Smooth muscle cell (in vitro differentiated cells): Measurements from ENCODE around the gene LILRB3. TPM values are rescaled to one million over a fixed set of nuclear protein-coding genes. Genes with fewer than 3 reads are reported as not detected.
"Not testable (repeated sequence)": the region's sequence is repeated elsewhere in the genome, so short reads cannot be mapped to it uniquely, and the experiment has no call there.

ENCODE experiments used
- DNase-seq: peaks from one replicate; lab custom pipeline; 2025; ENCODE audit not compliant: unreplicated experiment; lab: John Stamatoyannopoulos, UW
- H2AFZ ChIP-seq: fragments of 200-600 bp; sonication (generic); 2 replicates; pipeline ENCODE4 v1.6.0; 2016; ENCODE audit warnings: antibody characterized with exemption, low read depth, mild to moderate bottlenecking
- H3F3A ChIP-seq: fragments of 200-600 bp; sonication (generic); 2 replicates; pipeline ENCODE4 v1.6.0; 2017; ENCODE audit warnings: antibody characterized with exemption, low read depth
- H3K27ac ChIP-seq: fragments of 200-600 bp; sonication (generic); 2 replicates; pipeline ENCODE4 v1.5.1; 2016; ENCODE audit warnings: low read depth, mild to moderate bottlenecking
- H3K27me3 ChIP-seq: fragments of 200-600 bp; sonication (generic); 2 replicates; pipeline ENCODE4 v1.6.1; 2016; ENCODE audit warnings: low read depth, mild to moderate bottlenecking
- H3K36me3 ChIP-seq: fragments of 200-600 bp; sonication (generic); 2 replicates; pipeline ENCODE4 v1.5.1; 2016; ENCODE audit warnings: low read depth
- H3K4me1 ChIP-seq: fragments of 200-600 bp; sonication (generic); 2 replicates; pipeline ENCODE4 v1.5.1; 2016; ENCODE audit warnings: low read depth
- H3K4me2 ChIP-seq: fragments of 200-600 bp; sonication (generic); 2 replicates; pipeline ENCODE4 v1.6.0; 2016; ENCODE audit warnings: mild to moderate bottlenecking
- H3K4me3 ChIP-seq: fragments of 200-600 bp; sonication (generic); 2 replicates; pipeline ENCODE4 v1.5.1; 2016; ENCODE audit warnings: mild to moderate bottlenecking
- H3K79me2 ChIP-seq: fragments of 200-600 bp; sonication (generic); 2 replicates; pipeline ENCODE4 v1.6.0; 2016; ENCODE audit warnings: low read depth, mild to moderate bottlenecking
- H3K9ac ChIP-seq: fragments of 200-600 bp; sonication (generic); 2 replicates; pipeline ENCODE4 v1.6.0; 2016; ENCODE audit warnings: low read depth
- H3K9me3 ChIP-seq: fragments of 200-600 bp; sonication (generic); replicated peaks from 2 replicates; pipeline ENCODE4 v1.5.1; 2016; ENCODE audit warnings: low read depth
- H4K20me1 ChIP-seq: fragments of 200-600 bp; sonication (generic); 2 replicates; pipeline ENCODE4 v1.6.0; 2016; ENCODE audit warnings: low read depth
- CTCF ChIP-seq: fragments of 200-600 bp; sonication (generic); IDR thresholded peaks from 2 replicates; pipeline ENCODE4 v1.5.1; 2017; ENCODE audit warnings: borderline replicate concordance, mild to moderate bottlenecking, antibody characterized with exemption; ENCODE audit not compliant: insufficient read depth, poor library complexity, severe bottlenecking
- WGBS: methylation state at CpG from one replicate; pipeline ENCODE4 v1.1.7; 2016; ENCODE audit warnings: low lambda C conversion rate; 5-methylcytosine and 5-hydroxymethylcytosine counted together
- polyA plus RNA-seq: library from polyadenylated mRNA; unstranded; fragments of >200 nt; fragmentation: Nextera tagmentation; extraction: Ambion mirVana; gene quantifications from 2 replicates; pipeline ENCODE4 v1.2.1, GENCODE V29; 2016
- total RNA-seq: library from RNA; depleted of rRNA; stranded (reverse); fragments of >200 nt; gene quantifications from 2 replicates; pipeline ENCODE4 v1.2.3, GENCODE V29; 2014

LILRB3 gene
- total and polyA plus RNA-seq, 2 experiments from 2014 or later: 0.06 TPM; not detected in 1

DNA sequence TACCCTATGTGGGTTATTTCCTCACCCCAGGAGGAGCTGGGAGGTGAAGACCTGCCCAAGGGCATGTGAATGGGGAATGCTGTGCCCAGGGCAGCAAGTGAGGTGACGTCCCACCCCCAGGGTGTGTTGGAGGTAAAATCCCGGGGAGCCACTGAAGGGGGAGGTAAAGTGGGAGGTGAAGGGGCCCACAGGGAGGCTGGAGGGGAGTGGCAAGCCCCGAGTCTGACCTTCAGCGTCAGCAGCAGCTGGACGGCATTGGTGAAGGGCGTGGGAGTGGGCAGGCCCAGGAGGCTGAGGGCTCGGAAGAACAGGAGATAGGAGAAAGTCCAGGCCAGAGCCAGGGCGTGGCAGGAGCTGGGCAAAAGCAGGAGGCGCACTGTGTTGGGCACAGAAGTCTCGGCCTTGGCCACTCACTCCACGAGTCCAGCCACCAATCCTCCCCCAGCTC, 35.8 kb downstream of the LILRB3 start:
- Histone ChIP-seq H4K20me1 (peaks cover 16% of the 10 kb centered on the region), H3K4me3 (no peak overlapping the region), H3K9me3 (no peaks in the 10 kb centered on the region), H3K9ac (no peak overlapping the region), H2AFZ (no peak overlapping the region), H3K27me3 (no peaks in the 10 kb centered on the region), H3K4me1 (peaks cover 6% of the 10 kb centered on the region), H3K4me2 (no peak overlapping the region), H3K36me3 (no peaks in the 10 kb centered on the region), H3K27ac (no peak overlapping the region), H3F3A (no peaks in the 10 kb centered on the region), H3K79me2 (peaks cover 19% of the 10 kb centered on the region)
- WGBS: 95% methylated on average over 11 of the region's 11 CpGs
- TF ChIP-seq CTCF: no peak
- DNase-seq: no peak

GRCh38 chr19:54186351-54186750, 36.5 kb downstream of the LILRB3 start:
- peaks cover 16% of the 10 kb centered on the region for H4K20me1 ChIP-seq
- H3K4me2 ChIP-seq: no peak overlapping the region
- H3K9me3 ChIP-seq: no peaks in the 10 kb centered on the region
- DNase-seq: no peak
- no peaks in the 10 kb centered on the region for H3K36me3 ChIP-seq
- H2AFZ ChIP-seq: no peak overlapping the region
- H3K4me3 ChIP-seq: no peak overlapping the region
- TF ChIP-seq CTCF: no peak
- no peaks in the 10 kb centered on the region for H3F3A ChIP-seq
- H3K9ac ChIP-seq: no peak overlapping the region
- H3K27me3 ChIP-seq: no peaks in the 10 kb centered on the region
- no peak overlapping the region for H3K27ac ChIP-seq
- peaks cover 19% of the 10 kb centered on the region for H3K79me2 ChIP-seq
- WGBS: 93% methylated on average over 8 of the region's 8 CpGs
- peaks cover 6% of the 10 kb centered on the region for H3K4me1 ChIP-seq

DNA sequence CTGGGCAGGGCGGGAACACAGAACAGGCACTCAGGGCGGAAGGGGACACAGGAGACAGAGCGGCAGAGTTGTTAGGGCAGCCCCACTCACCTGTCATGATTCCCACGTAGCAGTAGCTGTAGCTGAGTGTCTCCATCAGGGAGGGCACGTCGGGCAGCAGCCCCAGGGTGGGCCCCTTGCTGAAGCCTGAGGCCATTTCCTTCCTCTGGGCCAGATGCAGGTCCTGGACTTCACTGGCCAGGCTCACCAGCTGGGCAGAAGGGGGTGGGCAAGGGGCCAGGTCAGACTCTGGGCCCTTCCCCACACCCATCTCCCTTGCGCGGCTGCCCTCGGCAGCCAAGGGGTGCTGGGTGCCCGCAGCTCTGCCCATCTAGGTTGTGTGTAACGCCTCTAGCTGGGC, 39.4 kb downstream of the LILRB3 start:
- Histone ChIP-seq H3K79me2 (peaks cover 16% of the 10 kb centered on the region), H2AFZ (no peak overlapping the region), H4K20me1 (peaks cover 16% of the 10 kb centered on the region), H3K27me3 (no peaks in the 10 kb centered on the region), H3K4me2 (no peak overlapping the region), H3K27ac (no peak overlapping the region), H3F3A (no peaks in the 10 kb centered on the region), H3K9me3 (no peaks in the 10 kb centered on the region), H3K9ac (no peak overlapping the region), H3K36me3 (no peaks in the 10 kb centered on the region), H3K4me3 (no peak overlapping the region), H3K4me1 (peaks cover 5% of the 10 kb centered on the region)
- WGBS: 98% methylated on average over 11 of the region's 11 CpGs
- DNase-seq: no peak
- TF ChIP-seq CTCF: no peak

- not testable (repeated sequence) for H3K4me2 ChIP-seq, H4K20me1 ChIP-seq, H3K36me3 ChIP-seq, H3K9me3 ChIP-seq, H2AFZ ChIP-seq, H3K4me1 ChIP-seq, H3K79me2 ChIP-seq, H3F3A ChIP-seq, DNase-seq, H3K27me3 ChIP-seq, H3K4me3 ChIP-seq, H3K27ac ChIP-seq, H3K9ac ChIP-seq
- 88% methylated on average over 3 of the region's 3 CpGs for WGBS
Measured at GRCh38 chr19:54181894-54182293, 40.9 kb downstream of the LILRB3 start.
